Left lobe of liver (tissue), 2 donors: ENCODE measurements around the gene RAI1. TPM values are rescaled to one million over a fixed set of nuclear protein-coding genes. Genes with fewer than 3 reads are reported as not detected.

Source experiments
- ATAC-seq: fragments of 200-7000 bp; cut with Tn5 transposase; one replicate; pipeline ENCODE4 v1.9.1; 2020; ENCODE audit warnings: mild to moderate bottlenecking, moderate library complexity
- DNase-seq: peaks from one replicate; pipeline ENCODE4 v3.0.0-alpha.2; 2020; ENCODE audit warnings: low spot score
- total RNA-seq: library from RNA; stranded (reverse); gene quantifications from one replicate; pipeline ENCODE4 v1.2.1, GENCODE V29; 2021
- donor health status: DM: no; HTN: no; CAD: no; lungs with moderate emphysema.
- donor health status: DM: no; HTN: yes; CAD: no.

RAI1 gene
- total RNA-seq, 1 donor from 2014 or later = 7.8 TPM

- no peak for DNase-seq
- ATAC-seq = no peak
These were observed 156.1 kb downstream of the RAI1 start for GRCh38 chr17:17837380-17837821.

GRCh38 chr17:17837966-17838962 is 157.0 kb downstream of the RAI1 start:
- no peak for DNase-seq
- no peak for ATAC-seq

- ATAC-seq (peak; percentile 66), DNase-seq (peak; percentile 97)
These were observed 158.8 kb downstream of the RAI1 start for GRCh38 chr17:17839791-17840707.

- no peak for ATAC-seq
These were observed 159.7 kb downstream of the RAI1 start for GRCh38 chr17:17840751-17841591.

GRCh38 chr17:17841601-17842025 is 160.4 kb downstream of the RAI1 start:
- ATAC-seq = peak; percentile 33
- peak; percentile 79 for DNase-seq

More at GRCh38 chr17:17840751-17841591, 159.7 kb downstream of the RAI1 start:
- no peak for DNase-seq

- DNase-seq (no peak), ATAC-seq (no peak)
These were observed 161.0 kb downstream of the RAI1 start for GRCh38 chr17:17842111-17842876.

- ATAC-seq (no peak), DNase-seq (no peak)
These were observed 161.8 kb downstream of the RAI1 start for GRCh38 chr17:17843096-17843495.

GRCh38 chr17:17844079-17844478 is 162.8 kb downstream of the RAI1 start:
- DNase-seq = no peak

GRCh38 chr17:17844500-17844899 is 163.2 kb downstream of the RAI1 start:
- ATAC-seq (no peak), DNase-seq (no peak)

More at GRCh38 chr17:17844079-17844478, 162.8 kb downstream of the RAI1 start:
- no peak for ATAC-seq

- no peak for ATAC-seq
- DNase-seq = no peak
These were observed 164.0 kb downstream of the RAI1 start for GRCh38 chr17:17845046-17845775.

GRCh38 chr17:17846003-17846402 is 164.7 kb downstream of the RAI1 start:
- DNase-seq (no peak), ATAC-seq (no peak)

- ATAC-seq (no peak), DNase-seq (no peak)
These were observed 165.4 kb downstream of the RAI1 start for GRCh38 chr17:17846645-17847044.

- ATAC-seq (no peak), DNase-seq (no peak)
These were observed 165.9 kb downstream of the RAI1 start for GRCh38 chr17:17847118-17847689.

GRCh38 chr17:17847726-17848125 is 166.5 kb downstream of the RAI1 start:
- ATAC-seq (no peak), DNase-seq (no peak)

- DNase-seq (no peak), ATAC-seq (peak; percentile 15)
These were observed 167.2 kb downstream of the RAI1 start for GRCh38 chr17:17848311-17849082.

- no peak for DNase-seq
- peak; percentile 51 for ATAC-seq
These were observed 168.0 kb downstream of the RAI1 start for GRCh38 chr17:17849147-17849820.

- ATAC-seq (peak; percentile 48), DNase-seq (no peak)
These were observed 168.7 kb downstream of the RAI1 start for GRCh38 chr17:17849845-17850373.
